Measurements from ENCODE around the gene CELSR1.

The CELSR1 gene

GRCh38 chr22:46367707-46368191, 169.7 kb downstream of the CELSR1 start:
- peak in 41 of 42 donors; percentile 21 to 81 (median 59) for DNase-seq
- intact Hi-C loops (cut with DNase I), result no loop called here

- no peak for DNase-seq
Measured at GRCh38 chr22:46366801-46367706, 170.4 kb downstream of the CELSR1 start.

GRCh38 chr22:46366327-46366731, 171.1 kb downstream of the CELSR1 start:
- intact Hi-C loops (cut with DNase I), result no loop called here
- DNase-seq, result no peak

More at GRCh38 chr22:46366801-46367706, 170.4 kb downstream of the CELSR1 start:
- intact Hi-C loops (cut with DNase I), result no loop called here

- intact Hi-C loops (cut with DNase I), result no loop called here
- no peak for DNase-seq
Measured at GRCh38 chr22:46365166-46365624, 172.2 kb downstream of the CELSR1 start.

GRCh38 chr22:46364341-46365165, 172.9 kb downstream of the CELSR1 start:
- intact Hi-C loops (cut with DNase I), result no loop called here

GRCh38 chr22:46363611-46364321, 173.7 kb downstream of the CELSR1 start:
- no peak for DNase-seq
- intact Hi-C loops (cut with DNase I), result no loop called here

More at GRCh38 chr22:46364341-46365165, 172.9 kb downstream of the CELSR1 start:
- DNase-seq, result no peak

- DNase-seq, result no peak
- intact Hi-C loops (cut with DNase I), result no loop called here
Measured at GRCh38 chr22:46362934-46363515, 174.4 kb downstream of the CELSR1 start.

GRCh38 chr22:46362203-46362933, 175.1 kb downstream of the CELSR1 start:
- intact Hi-C loops (cut with DNase I), result no loop called here

GRCh38 chr22:46361826-46362202, 175.6 kb downstream of the CELSR1 start:
- DNase-seq, result peak in 4 of 42 donors; percentile 9 to 45 (median 16)
- intact Hi-C loops (cut with DNase I), result no loop called here

More at GRCh38 chr22:46362203-46362933, 175.1 kb downstream of the CELSR1 start:
- peak in 1 of 42 donors; percentile 31 for DNase-seq

GRCh38 chr22:46360891-46361290, 176.5 kb downstream of the CELSR1 start:
- intact Hi-C loops (cut with DNase I), result no loop called here

GRCh38 chr22:46360097-46360496, 177.3 kb downstream of the CELSR1 start:
- intact Hi-C loops (cut with DNase I), result no loop called here
- DNase-seq, result peak in 1 of 42 donors; percentile 26

More at GRCh38 chr22:46360891-46361290, 176.5 kb downstream of the CELSR1 start:
- no peak for DNase-seq

GRCh38 chr22:46359362-46359761, 178.1 kb downstream of the CELSR1 start:
- DNase-seq, result peak in 1 of 42 donors; percentile 24

GRCh38 chr22:46358766-46359165, 178.7 kb downstream of the CELSR1 start:
- intact Hi-C loops (cut with DNase I), result no loop called here
- peak in 1 of 42 donors; percentile 24 for DNase-seq

More at GRCh38 chr22:46359362-46359761, 178.1 kb downstream of the CELSR1 start:
- intact Hi-C loops (cut with DNase I), result no loop called here

- intact Hi-C loops (cut with DNase I), result no loop called here
- peak in 1 of 42 donors; percentile 25 for DNase-seq
Measured at GRCh38 chr22:46357711-46358520, 179.5 kb downstream of the CELSR1 start.

- peak in 1 of 42 donors; percentile 29 for DNase-seq
- intact Hi-C loops (cut with DNase I), result no loop called here
Measured at GRCh38 chr22:46356496-46357480, 180.6 kb downstream of the CELSR1 start.

All from head of caudate nucleus (tissue), 42 donors.